ENCODE data around the gene TIMP2.

DNA sequence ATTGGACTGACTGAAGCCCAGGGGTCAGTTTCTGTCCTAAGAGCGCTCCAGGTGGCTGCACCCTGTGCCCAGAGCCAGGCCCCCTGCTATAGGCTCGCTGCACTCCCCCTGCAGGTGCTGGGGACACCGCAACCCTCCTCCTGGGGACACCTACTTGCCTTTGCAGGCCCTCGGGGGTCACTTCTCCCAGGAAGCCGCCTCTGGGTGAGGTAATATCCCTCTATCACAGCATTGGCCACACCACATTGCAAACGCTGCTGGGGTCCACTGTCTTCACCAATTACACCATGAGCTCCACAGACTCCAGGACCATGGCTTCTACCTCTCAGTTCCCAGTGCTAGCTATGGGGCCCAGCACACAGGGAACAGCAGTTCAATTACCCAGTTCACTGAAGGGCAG lies 99.5 kb downstream of the TIMP2 start:
- TF ChIP-seq EZH2 (IDR thresholded peaks at IDR 0.05; ENCODE audit: insufficient read depth, poor library complexity, severe bottlenecking) (no peak), EZH2phosphoT487 (IDR thresholded peaks at IDR 0.05; ENCODE audit: insufficient read depth, low read depth) (no peak)

Data from GM23248 (cell line).